Measurements from ENCODE around the gene CENPH. TPM values are rescaled to one million over a fixed set of nuclear protein-coding genes. Genes with fewer than 3 reads are reported as not detected.
"Not testable (repeated sequence)": the region's sequence is repeated elsewhere in the genome, so short reads cannot be mapped to it uniquely, and the experiment has no call there.

The CENPH gene
- 1 to 10 TPM; 3.0 to 5.0 TPM for total RNA-seq
- long read RNA-seq, transcript CENPH-201 (9 exons, 1,389 nt) = major isoform, 8 of 8 reads
- long read RNA-seq, partial matches to known transcripts = 0 of 8 reads
- long read RNA-seq, other reads (novel, unspliced or antisense) = 0 of 8 reads

GRCh38 chr5:69189162-69190086 lies at the start of gene CENPH:
Gene CENPH, plus strand, starts transcription at chr5:69189583. Its CDS starts 52 bp downstream, at chr5:69189635.
- DNase-seq (peak; percentile 89 to 91), ATAC-seq (peak; percentile 98)
- intact Hi-C loops (cut with DNase I, micrococcal nuclease) = loop anchor here in 1 of 2 donors (10.0 kb wide), 1 partner anchor 45 kb away; the partner anchor contains the start of gene CDK7

- DNase-seq, ATAC-seq: not testable (repeated sequence)
These were observed 49.1 kb upstream of the CENPH start for GRCh38 chr5:69140239-69140638.

GRCh38 chr5:69140827-69141226 lies 48.6 kb upstream of the CENPH start:
- intact Hi-C loops (cut with DNase I, micrococcal nuclease) = no loop called here
- DNase-seq (no peak), ATAC-seq (no peak)

More at GRCh38 chr5:69140239-69140638, 49.1 kb upstream of the CENPH start:
- intact Hi-C loops (cut with DNase I, micrococcal nuclease) = not testable (repeated sequence)

GRCh38 chr5:69148576-69148975 lies 40.8 kb upstream of the CENPH start:
- DNase-seq; intact Hi-C loops (cut with DNase I, micrococcal nuclease); ATAC-seq: not testable (repeated sequence)

- ATAC-seq (no peak), DNase-seq (no peak)
- intact Hi-C loops (cut with DNase I, micrococcal nuclease) = no loop called here
These were observed 40.3 kb upstream of the CENPH start for GRCh38 chr5:69148981-69149675.

- intact Hi-C loops (cut with DNase I, micrococcal nuclease) = no loop called here
- DNase-seq (no peak), ATAC-seq (no peak)
These were observed 39.7 kb upstream of the CENPH start for GRCh38 chr5:69149676-69150010.

- ATAC-seq (no peak), DNase-seq (no peak)
- intact Hi-C loops (cut with DNase I, micrococcal nuclease) = no loop called here
These were observed 36.7 kb upstream of the CENPH start for GRCh38 chr5:69152731-69153130.

- no peak for ATAC-seq
- intact Hi-C loops (cut with DNase I, micrococcal nuclease) = no loop called here
- DNase-seq = no peak
These were observed 32.9 kb upstream of the CENPH start for GRCh38 chr5:69156456-69156855.

GRCh38 chr5:69158039-69158438 lies 31.3 kb upstream of the CENPH start:
- intact Hi-C loops (cut with DNase I, micrococcal nuclease) = no loop called here
- DNase-seq (no peak), ATAC-seq (no peak)

- DNase-seq (no peak), ATAC-seq (no peak)
- intact Hi-C loops (cut with DNase I, micrococcal nuclease) = no loop called here
These were observed 28.7 kb upstream of the CENPH start for GRCh38 chr5:69160651-69161050.

- ATAC-seq = peak; percentile 100
- intact Hi-C loops (cut with DNase I, micrococcal nuclease) = no loop called here
- DNase-seq = peak; percentile 98 to 99
These were observed 22.5 kb upstream of the CENPH start, which contains the start of gene CCNB1 for GRCh38 chr5:69166686-69167492. Gene CCNB1, plus strand, starts transcription at chr5:69167150. Its CDS starts 113 bp downstream, at chr5:69167263.

- intact Hi-C loops (cut with DNase I, micrococcal nuclease) = no loop called here
- DNase-seq = no peak
- no peak for ATAC-seq
These were observed 21.9 kb upstream of the CENPH start for GRCh38 chr5:69167493-69167855.

GRCh38 chr5:69167929-69168328 lies 21.5 kb upstream of the CENPH start:
- ATAC-seq (no peak), DNase-seq (no peak)
- intact Hi-C loops (cut with DNase I, micrococcal nuclease) = no loop called here

GRCh38 chr5:69170495-69170894 lies 18.9 kb upstream of the CENPH start:
- ATAC-seq = no peak
- no peak for DNase-seq
- intact Hi-C loops (cut with DNase I, micrococcal nuclease) = no loop called here

- DNase-seq = no peak
- no peak for ATAC-seq
- intact Hi-C loops (cut with DNase I, micrococcal nuclease) = no loop called here
These were observed 18.4 kb upstream of the CENPH start for GRCh38 chr5:69170969-69171368.

- DNase-seq, ATAC-seq: not testable (repeated sequence)
- intact Hi-C loops (cut with DNase I, micrococcal nuclease) = loop anchor here in 1 of 2 donors (10.0 kb wide), 1 partner anchor 53 kb away; the partner anchor contains the start of gene CDK7
These were observed 7.6 kb upstream of the CENPH start for GRCh38 chr5:69181659-69182293.

GRCh38 chr5:69184621-69185020 lies 4.8 kb upstream of the CENPH start:
- DNase-seq (no peak), ATAC-seq (no peak)
- intact Hi-C loops (cut with DNase I, micrococcal nuclease) = loop anchor here in 1 of 2 donors (10.0 kb wide), 1 partner anchor 50 kb away; the partner anchor contains the start of gene CDK7

- ATAC-seq = no peak
- intact Hi-C loops (cut with DNase I, micrococcal nuclease) = loop anchor here in 1 of 2 donors (10.0 kb wide), 1 partner anchor 47 kb away; the partner anchor contains the start of gene CDK7
- DNase-seq = no peak
These were observed 2.0 kb upstream of the CENPH start for GRCh38 chr5:69187342-69187741.
